ENCODE results near the gene OR52B2. TPM values are rescaled to one million over a fixed set of nuclear protein-coding genes. Genes with fewer than 3 reads are reported as not detected.

OR52B2 gene
- total and polyA plus RNA-seq, 2 experiments from 2014 or later = not detected

DNA sequence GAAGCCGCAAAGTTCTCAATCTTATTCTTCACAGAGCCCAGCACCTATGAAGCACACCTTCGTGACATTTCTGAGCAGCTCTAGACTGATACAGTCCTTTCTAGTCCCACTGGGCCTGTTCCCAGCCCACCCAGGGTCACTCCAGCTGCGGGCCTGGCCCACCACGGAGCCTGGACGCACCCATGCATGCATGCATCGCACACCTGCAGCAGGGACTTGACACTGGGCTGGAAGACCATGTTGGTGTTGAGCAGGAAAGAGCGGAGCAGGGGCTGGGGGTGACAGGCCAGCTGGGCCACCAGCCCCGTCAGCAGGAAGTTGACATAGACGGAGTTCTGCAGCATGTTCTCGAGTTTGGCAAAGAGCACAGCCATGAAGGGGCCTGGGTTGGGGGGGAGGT is 44.4 kb upstream of the OR52B2 start:
- Histone ChIP-seq H4K20me1 (ENCODE audit: insufficient read depth, poor library complexity, severe bottlenecking) (no peaks in the 10 kb centered on the region), H3K9me2 (replicated peaks; ENCODE audit: insufficient read depth) (no peaks in the 10 kb centered on the region), H3K27ac (no peak overlapping the region), H2AFZ (no peak overlapping the region), H3K4me1 (ENCODE audit: insufficient read depth) (no peaks in the 10 kb centered on the region), H3K4me3 (no peak overlapping the region), H3K9me3 (ENCODE audit: low read depth) (no peaks in the 10 kb centered on the region), H3K4me2 (no peak overlapping the region), H3K27me3 (no peaks in the 10 kb centered on the region), H3K36me3 (replicated peaks; ENCODE audit: insufficient read depth, low read depth) (no peaks in the 10 kb centered on the region), H3K79me2 (no peaks in the 10 kb centered on the region)
- DNase-seq (ENCODE audit: low spot score) = no peak
- no peak for TF ChIP-seq CTCF (IDR thresholded peaks at IDR 0.05; ENCODE audit: poor library complexity)
- TF ChIP-seq EZH2 (IDR thresholded peaks at IDR 0.05; ENCODE audit: borderline replicate concordance) = no peak
- TF ChIP-seq EZH2phosphoT487 (IDR thresholded peaks at IDR 0.05; ENCODE audit: low read depth, severe bottlenecking, unreplicated experiment) = no peak
- 98% methylated on average over 10 of the region's 10 CpGs for WGBS (ENCODE audit: low lambda C conversion rate, missing lambda C conversion rate)

- Histone ChIP-seq H3K4me2 (no peak overlapping the region), H2AFZ (no peak overlapping the region), H3K4me1 (ENCODE audit: insufficient read depth) (no peaks in the 10 kb centered on the region), H3K27ac (no peak overlapping the region), H3K9me3 (ENCODE audit: low read depth) (no peaks in the 10 kb centered on the region), H4K20me1 (ENCODE audit: insufficient read depth, poor library complexity, severe bottlenecking) (no peaks in the 10 kb centered on the region), H3K79me2 (no peaks in the 10 kb centered on the region), H3K27me3 (no peaks in the 10 kb centered on the region), H3K36me3 (replicated peaks; ENCODE audit: insufficient read depth, low read depth) (no peaks in the 10 kb centered on the region), H3K4me3 (no peak overlapping the region), H3K9me2 (replicated peaks; ENCODE audit: insufficient read depth) (no peaks in the 10 kb centered on the region)
- TF ChIP-seq CTCF (IDR thresholded peaks at IDR 0.05; ENCODE audit: poor library complexity) = no peak
- no peak for TF ChIP-seq EZH2 (IDR thresholded peaks at IDR 0.05; ENCODE audit: borderline replicate concordance)
- TF ChIP-seq EZH2phosphoT487 (IDR thresholded peaks at IDR 0.05; ENCODE audit: low read depth, severe bottlenecking, unreplicated experiment) = no peak
- DNase-seq (ENCODE audit: low spot score) = no peak
- 97% methylated on average over 9 of the region's 9 CpGs for WGBS (ENCODE audit: low lambda C conversion rate, missing lambda C conversion rate)
Measured at GRCh38 chr11:6210274-6210955, 40.3 kb upstream of the OR52B2 start.

- Histone ChIP-seq H3K4me2 (no peak overlapping the region), H3K79me2 (no peaks in the 10 kb centered on the region), H3K9me2 (replicated peaks; ENCODE audit: insufficient read depth) (no peaks in the 10 kb centered on the region), H3K27ac (no peak overlapping the region), H3K4me1 (ENCODE audit: insufficient read depth) (no peaks in the 10 kb centered on the region), H3K9me3 (ENCODE audit: low read depth) (no peaks in the 10 kb centered on the region), H3K36me3 (replicated peaks; ENCODE audit: insufficient read depth, low read depth) (no peaks in the 10 kb centered on the region), H3K4me3 (no peak overlapping the region), H2AFZ (no peak overlapping the region), H4K20me1 (ENCODE audit: insufficient read depth, poor library complexity, severe bottlenecking) (no peaks in the 10 kb centered on the region), H3K27me3 (no peaks in the 10 kb centered on the region)
- no peak for TF ChIP-seq EZH2phosphoT487 (IDR thresholded peaks at IDR 0.05; ENCODE audit: low read depth, severe bottlenecking, unreplicated experiment)
- no peak for TF ChIP-seq EZH2 (IDR thresholded peaks at IDR 0.05; ENCODE audit: borderline replicate concordance)
- no peak for TF ChIP-seq CTCF (IDR thresholded peaks at IDR 0.05; ENCODE audit: poor library complexity)
- over 99% methylated on average over 12 of the region's 12 CpGs for WGBS (ENCODE audit: low lambda C conversion rate, missing lambda C conversion rate)
- no peak for DNase-seq (ENCODE audit: low spot score)
Measured at GRCh38 chr11:6209801-6210200, 39.7 kb upstream of the OR52B2 start.

Data from hepatocyte (in vitro differentiated cells).